HG02938 (cell line): ENCODE results near the gene RAP1GAP.
"Not testable (repeated sequence)": the region's sequence is repeated elsewhere in the genome, so short reads cannot be mapped to it uniquely, and the experiment has no call there.

Experiments used
- ATAC-seq: cut with Tn5 transposase; IDR thresholded peaks from one replicate; pipeline ENCODE4 v1.9.1; 2021; ENCODE audit warnings: mild to moderate bottlenecking, moderate library complexity; ENCODE audit not compliant: unreplicated experiment

The RAP1GAP gene

DNA sequence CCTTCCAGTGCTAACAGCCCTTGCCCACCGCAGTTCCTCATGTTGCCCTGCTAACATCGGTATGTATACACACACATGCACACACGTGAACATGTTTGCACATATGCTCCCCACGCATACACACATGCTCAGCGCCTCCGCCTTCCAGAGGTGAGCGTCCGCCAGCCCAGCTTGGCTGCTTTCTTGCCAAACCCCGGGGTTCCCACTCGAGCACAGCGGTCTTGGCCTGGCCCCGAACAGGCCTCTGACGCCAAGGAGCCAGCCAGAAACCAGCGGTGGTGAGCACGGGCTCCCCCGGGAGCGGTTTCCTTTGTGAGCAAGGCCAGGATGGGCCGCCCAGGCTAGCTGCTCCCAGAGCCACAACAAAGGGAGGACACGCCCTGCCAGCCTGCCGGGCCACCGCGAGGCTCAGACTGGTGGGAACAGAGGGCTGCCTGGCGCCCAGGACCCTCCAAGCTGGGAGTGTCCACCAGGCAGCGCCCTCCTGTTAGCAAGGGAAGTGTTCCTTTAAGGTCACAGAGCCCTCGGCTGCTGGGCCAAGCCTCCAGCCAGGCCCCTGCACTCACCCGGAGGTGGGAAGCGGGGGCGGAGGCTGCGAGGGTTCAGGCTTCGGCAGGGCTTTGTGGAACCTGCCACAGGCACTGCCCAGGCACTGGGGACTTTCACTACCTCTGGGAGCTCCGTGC lies 94.5 kb downstream of the RAP1GAP start:
- no peak for ATAC-seq

DNA sequence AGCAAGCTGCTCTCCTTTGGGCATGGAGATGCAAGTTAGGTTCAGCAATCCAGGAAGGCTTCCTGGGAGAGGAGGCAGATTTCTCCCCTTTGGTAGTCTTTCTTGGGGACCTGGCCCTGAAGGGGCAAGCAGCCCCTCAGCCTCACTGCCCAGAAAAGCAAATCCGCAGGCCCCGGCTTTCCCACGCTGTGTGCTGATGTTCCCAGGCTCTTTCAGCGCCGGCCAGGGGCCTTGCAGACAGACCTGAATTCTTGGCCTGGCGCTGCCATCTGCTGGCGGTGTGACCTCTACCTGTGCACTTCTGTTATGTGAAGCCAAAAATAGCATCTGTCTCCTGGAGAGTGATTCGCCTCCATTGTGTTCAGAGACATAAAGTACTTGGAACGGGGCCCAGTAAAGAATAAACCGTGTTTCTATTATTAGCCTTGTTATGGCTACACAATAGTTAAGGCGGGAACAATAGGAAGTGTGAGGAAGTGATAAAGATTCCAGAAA lies 95.1 kb downstream of the RAP1GAP start:
- ATAC-seq: no peak

GRCh38 chr1:21573475-21573874 lies 95.7 kb downstream of the RAP1GAP start:
- no peak for ATAC-seq

GRCh38 chr1:21572735-21573277 lies 96.4 kb downstream of the RAP1GAP start:
- ATAC-seq: no peak

DNA sequence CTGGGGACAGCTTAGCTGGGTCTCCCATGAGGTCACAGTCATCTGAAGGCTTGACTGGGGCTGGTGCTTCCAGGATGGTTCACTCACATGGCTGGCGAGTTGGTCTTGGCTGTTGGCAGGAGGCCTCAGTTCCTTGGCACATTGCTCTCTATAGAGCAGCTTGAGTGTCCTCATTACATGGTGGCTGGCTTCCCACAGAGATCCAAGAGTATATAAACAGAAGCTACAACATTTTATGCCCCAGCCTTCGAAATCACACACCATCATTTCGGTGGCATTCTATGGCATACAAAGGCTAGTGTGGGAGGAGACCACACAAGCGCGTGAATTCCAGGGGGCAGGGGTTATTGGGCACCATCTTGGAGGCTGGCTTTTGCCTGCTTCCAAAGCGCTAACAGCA lies 96.9 kb downstream of the RAP1GAP start:
- ATAC-seq: no peak

- no peak for ATAC-seq
Measured at GRCh38 chr1:21570885-21571284, 98.3 kb downstream of the RAP1GAP start.

DNA sequence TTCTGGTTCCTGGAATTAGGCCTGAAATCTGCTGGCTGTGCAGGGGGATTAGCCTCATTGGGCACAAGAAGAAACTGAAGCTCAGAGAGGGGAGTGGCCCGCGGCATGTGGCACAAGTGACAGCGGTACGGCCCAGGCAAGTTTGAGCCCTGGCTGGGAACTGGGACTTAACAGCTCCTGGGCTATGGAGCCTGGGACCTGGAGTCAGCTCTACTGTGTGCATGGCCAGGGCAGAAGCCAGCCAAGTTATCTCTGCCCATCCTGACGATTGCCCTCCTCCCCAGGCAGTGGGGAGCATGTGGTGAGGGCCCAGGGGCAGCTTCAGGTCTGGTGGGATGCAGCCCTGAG lies 98.7 kb downstream of the RAP1GAP start:
- no peak for ATAC-seq

- no peak for ATAC-seq
Measured at GRCh38 chr1:21569820-21570527, 99.2 kb downstream of the RAP1GAP start.

DNA sequence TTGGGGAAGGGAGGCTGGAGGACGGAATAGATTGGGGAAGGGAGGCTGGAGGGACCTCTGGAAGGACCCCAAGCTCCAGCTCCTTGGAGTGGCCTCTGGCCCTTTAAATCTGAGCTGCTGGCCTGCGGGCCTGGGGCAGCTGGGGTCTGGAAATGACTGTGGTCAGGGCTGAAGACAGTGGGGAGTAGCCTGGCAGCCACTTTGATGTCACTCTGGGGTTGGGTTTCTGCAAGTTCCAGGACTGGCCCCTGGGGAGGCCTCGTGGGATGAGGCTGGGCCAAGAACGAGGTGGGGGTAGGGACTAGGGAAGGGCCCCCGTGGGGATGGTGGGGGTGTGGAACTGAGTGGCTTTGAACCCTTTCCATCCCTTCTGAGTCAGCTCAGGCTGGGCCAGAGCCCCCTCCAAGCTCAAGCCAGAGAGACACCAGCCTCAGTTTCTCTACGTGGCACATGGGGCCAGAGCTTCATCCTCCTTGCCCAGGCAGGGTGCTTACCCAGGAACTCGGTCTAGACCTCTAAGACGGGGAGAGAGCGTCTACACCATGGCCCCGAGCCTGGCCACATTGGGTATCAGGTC lies 100.3 kb downstream of the RAP1GAP start:
- no peak for ATAC-seq

- no peak for ATAC-seq
Measured at GRCh38 chr1:21568006-21568746, 101.0 kb downstream of the RAP1GAP start.

- ATAC-seq: no peak
Measured at GRCh38 chr1:21567241-21568005, 101.7 kb downstream of the RAP1GAP start.

GRCh38 chr1:21566361-21566760 lies 102.8 kb downstream of the RAP1GAP start:
- ATAC-seq: not testable (repeated sequence)

DNA sequence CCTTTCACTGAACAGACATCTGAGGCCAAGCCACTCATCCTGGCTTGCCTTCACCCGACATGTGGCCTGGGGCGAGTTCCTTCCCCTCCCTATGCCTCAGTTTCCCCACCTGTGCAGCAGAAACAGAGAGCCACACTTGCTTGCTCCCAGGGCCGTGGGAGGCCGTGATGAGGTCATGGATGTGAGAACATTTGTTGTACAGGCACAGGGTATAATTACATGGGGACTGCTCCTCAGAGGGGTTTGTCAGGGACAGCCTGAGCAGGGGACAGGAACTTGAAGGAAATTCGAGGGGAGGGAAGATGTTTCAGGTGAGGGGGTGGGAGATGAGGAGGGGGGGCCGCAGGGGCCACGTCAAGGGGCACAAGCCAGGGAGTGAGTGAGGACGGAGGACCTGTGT lies 103.9 kb downstream of the RAP1GAP start:
- no peak for ATAC-seq

DNA sequence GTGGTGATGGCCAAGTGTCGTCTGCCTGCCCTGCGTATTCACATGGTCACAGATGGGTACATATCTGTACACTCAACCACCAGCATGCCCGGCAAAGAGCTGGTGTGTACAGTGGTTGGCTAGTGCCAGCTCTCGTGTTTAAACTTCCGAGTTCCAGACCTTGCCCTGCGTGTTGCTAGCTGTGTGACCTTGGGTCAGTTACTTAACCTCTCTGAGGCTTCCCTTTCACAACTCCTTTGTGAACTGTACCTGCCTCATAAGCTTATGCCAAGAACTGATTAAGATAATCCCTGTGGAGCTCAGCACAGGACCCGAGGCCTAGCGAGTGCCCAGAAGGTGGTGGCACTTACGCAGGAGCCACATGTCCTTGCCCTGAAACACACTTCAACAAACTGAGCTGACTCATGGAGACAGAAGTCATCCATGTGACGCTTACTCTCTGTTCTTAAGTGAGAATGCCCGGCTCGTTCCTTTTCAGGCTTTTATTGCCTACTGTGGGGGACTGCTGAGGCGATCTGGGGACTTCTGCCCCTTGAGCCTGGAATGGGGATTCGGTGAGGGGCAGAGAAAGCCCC lies 104.5 kb downstream of the RAP1GAP start:
- no peak for ATAC-seq

- no peak for ATAC-seq
Measured at GRCh38 chr1:21563971-21564370, 105.2 kb downstream of the RAP1GAP start.

- ATAC-seq: no peak
Measured at GRCh38 chr1:21562896-21563295, 106.3 kb downstream of the RAP1GAP start.

GRCh38 chr1:21560916-21561638 lies 108.1 kb downstream of the RAP1GAP start:
- ATAC-seq: no peak

GRCh38 chr1:21559788-21560567 lies 109.2 kb downstream of the RAP1GAP start:
- no peak for ATAC-seq
